Small intestine (tissue), 7 donors: ENCODE results near the gene ANKFN1. TPM values are rescaled to one million over a fixed set of nuclear protein-coding genes. Genes with fewer than 3 reads are reported as not detected.

Source experiments
- DNase-seq, 2 donors: peaks; one replicate each; pipeline versions ENCODE4 v3.0.0 to v3.0.0-alpha.2; 2013
- FAIRE-seq: peaks from 2 replicates; lab custom pipeline; 2012; peaks lifted over from hg19 to GRCh38; lab: Jason Lieb, UNC
- H3K27ac ChIP-seq, 3 donors: one replicate each; pipeline ENCODE4 v1.5.1; 2013; ENCODE audit warnings: low read length in 2 of 3, mild to moderate bottlenecking in 2 of 3, control low read depth in 1 of 3, inconsistent platforms in 1 of 3, low read depth in 1 of 3, moderate library complexity in 1 of 3
- H3K27me3 ChIP-seq, 3 donors: one replicate each; pipeline ENCODE4 v1.6.1; 2013; ENCODE audit warnings: low read length in 3 of 3, inconsistent platforms in 1 of 3; ENCODE audit not compliant: control insufficient read depth in 3 of 3, insufficient read depth in 3 of 3
- H3K36me3 ChIP-seq, 3 donors: one replicate each; pipeline ENCODE4 v1.6.1; 2013; ENCODE audit warnings: low read length in 3 of 3, inconsistent platforms in 1 of 3, low read depth in 1 of 3, mild to moderate bottlenecking in 1 of 3, moderate library complexity in 1 of 3; ENCODE audit not compliant: control insufficient read depth in 3 of 3, insufficient read depth in 2 of 3
- H3K4me1 ChIP-seq, 3 donors: one replicate each; pipeline ENCODE4 v1.6.1; 2013; ENCODE audit warnings: low read length in 2 of 3, inconsistent platforms in 1 of 3, low read depth in 1 of 3, mild to moderate bottlenecking in 1 of 3, moderate library complexity in 1 of 3; ENCODE audit not compliant: control insufficient read depth in 3 of 3, insufficient read depth in 2 of 3
- H3K4me3 ChIP-seq, 3 donors: one replicate each; pipeline ENCODE4 v1.5.1; 2013; ENCODE audit warnings: low read length in 3 of 3, control low read depth in 1 of 3, inconsistent platforms in 1 of 3, low read depth in 1 of 3, mild to moderate bottlenecking in 1 of 3, moderate library complexity in 1 of 3
- H3K9me3 ChIP-seq, 2 donors: one replicate each; pipeline ENCODE4 v1.6.1; 2013; ENCODE audit warnings: low read depth in 1 of 2, low read length in 1 of 2; ENCODE audit not compliant: control insufficient read depth in 2 of 2, insufficient read depth in 1 of 2
- WGBS, 3 donors: extraction: QIAGEN DNeasy Blood & Tissue Kit; methylation state at CpG; one replicate each; pipeline ENCODE4 v1.1.7; 2013; 5-methylcytosine and 5-hydroxymethylcytosine counted together
- polyA plus RNA-seq, 4 donors: library from polyadenylated mRNA; stranded (reverse) in 3 of 4; unstranded in 1 of 4; fragments of 200-250 nt in 3 of 4; fragments of 120-200 nt in 1 of 4; gene quantifications; one replicate each; pipeline versions ENCODE4 v1.2.1 to v1.2.3, GENCODE V29; 2013
- donor health status: healthy with polysubstance abuse.
- donor health status: control.
- donor health status: control.
- donor health status: Bipolar disorder and iron deficiency.
- donor health status: healthy.

Gene ANKFN1
- polyA plus RNA-seq, 4 donors: 0.07 to 0.38 TPM; not detected in 2

- Histone ChIP-seq H3K27ac (no peak overlapping the region), H3K36me3 (no peaks in the 10 kb centered on the region), H3K9me3 (no peaks in the 10 kb centered on the region), H3K27me3 (no peaks in the 10 kb centered on the region), H3K4me3 (no peak overlapping the region), H3K4me1 (no peaks in the 10 kb centered on the region)
- DNase-seq: no peak
- FAIRE-seq: no peak
- 85 to 91% (median 88%) methylated on average over 4 of the region's 4 CpGs for WGBS, 3 donors
Observed at GRCh38 chr17:56157845-56158244, 4.6 kb downstream of the ANKFN1 start.

DNA sequence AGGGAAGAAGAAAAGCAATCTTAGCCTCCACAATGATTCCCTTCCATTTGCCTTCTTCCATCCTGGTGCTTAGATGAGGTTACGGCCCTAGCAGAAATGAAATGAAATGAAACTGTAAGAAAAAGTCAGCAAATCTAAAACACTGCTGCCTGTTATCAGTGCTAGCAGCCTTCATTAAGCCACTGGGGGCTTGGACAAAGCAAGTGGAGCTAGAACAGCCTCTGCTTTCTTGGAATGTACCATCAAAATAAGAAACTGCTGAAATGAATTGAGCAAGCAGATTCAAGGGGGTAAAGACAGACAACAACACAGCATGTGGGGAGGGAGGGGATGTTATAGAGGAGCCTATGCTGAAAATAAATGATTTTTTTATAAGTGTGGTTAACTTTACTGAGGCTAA, 5.1 kb downstream of the ANKFN1 start:
- no peaks in the 10 kb centered on the region for H3K9me3 ChIP-seq
- no peak for FAIRE-seq
- 83 to 100% (median 90%) methylated on average over 1 of the region's 1 CpG for WGBS, 3 donors

DNA sequence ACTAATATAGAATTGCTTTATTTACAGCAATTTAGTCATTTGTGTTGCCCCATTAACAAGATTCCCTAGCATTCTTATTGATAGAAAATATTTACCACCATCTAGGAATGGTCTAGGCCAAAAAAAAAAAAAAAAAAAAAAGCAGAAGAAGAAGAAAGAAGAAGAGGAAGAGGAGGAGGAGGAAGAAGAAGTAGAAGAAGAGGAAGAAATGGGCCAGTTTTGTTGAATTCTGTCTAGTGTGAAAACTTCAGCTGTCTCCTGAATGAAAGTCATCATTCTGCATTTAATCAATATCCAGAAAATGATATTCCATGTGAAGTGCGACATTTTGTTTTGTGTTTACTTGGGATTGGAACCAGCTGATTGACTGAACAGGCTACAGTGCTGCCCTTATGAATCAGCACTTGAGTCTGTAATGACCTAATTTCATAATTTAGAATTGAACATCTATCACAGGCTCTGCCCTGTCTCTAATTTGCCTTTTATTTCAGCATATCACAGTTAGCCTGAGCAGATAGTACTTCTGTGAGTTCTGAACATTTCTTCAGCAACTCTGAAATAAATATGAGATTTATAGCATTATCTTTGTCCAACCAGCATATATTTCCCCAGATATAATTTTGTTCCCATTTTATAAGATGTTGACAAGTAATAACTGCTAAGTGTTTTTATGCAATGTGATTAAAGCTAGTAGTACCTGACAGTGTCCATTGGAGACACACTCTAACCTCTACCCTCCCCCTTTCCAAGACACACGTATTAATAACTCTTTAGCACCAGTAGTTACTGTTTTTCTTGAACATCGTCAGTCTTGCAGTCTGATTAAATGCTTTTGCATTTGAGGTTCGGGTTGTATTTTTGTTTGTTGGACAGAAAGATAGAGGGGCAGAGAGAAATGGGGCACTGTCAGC, 5.9 kb downstream of the ANKFN1 start:
- FAIRE-seq: no peak
- Histone ChIP-seq H3K4me1 (no peaks in the 10 kb centered on the region), H3K36me3 (no peaks in the 10 kb centered on the region), H3K9me3 (no peaks in the 10 kb centered on the region), H3K27ac (no peak overlapping the region), H3K4me3 (no peak overlapping the region), H3K27me3 (no peaks in the 10 kb centered on the region)
- WGBS, 3 donors: 51 to 65% (median 56%) methylated on average over 4 of the region's 4 CpGs
- no peak for DNase-seq

More for the DNA sequence above, 5.1 kb downstream of the ANKFN1 start:
- no peak overlapping the region for H3K4me3 ChIP-seq
- H3K36me3 ChIP-seq: no peaks in the 10 kb centered on the region
- H3K27me3 ChIP-seq: no peaks in the 10 kb centered on the region
- no peak overlapping the region for H3K27ac ChIP-seq
- no peaks in the 10 kb centered on the region for H3K4me1 ChIP-seq
- no peak for DNase-seq

- DNase-seq (no peak), FAIRE-seq (no peak)
- Histone ChIP-seq H3K36me3 (no peaks in the 10 kb centered on the region), H3K4me3 (no peak overlapping the region), H3K4me1 (no peaks in the 10 kb centered on the region), H3K27me3 (no peaks in the 10 kb centered on the region), H3K27ac (no peak overlapping the region), H3K9me3 (no peaks in the 10 kb centered on the region)
- WGBS, 3 donors: 29 to 50% (median 48%) methylated on average over 1 of the region's 1 CpG
Observed at GRCh38 chr17:56159826-56160380, 6.6 kb downstream of the ANKFN1 start.

GRCh38 chr17:56160422-56160821, 7.1 kb downstream of the ANKFN1 start:
- Histone ChIP-seq H3K4me1 (no peaks in the 10 kb centered on the region), H3K9me3 (no peaks in the 10 kb centered on the region), H3K36me3 (no peaks in the 10 kb centered on the region), H3K27ac (no peak overlapping the region), H3K4me3 (no peak overlapping the region), H3K27me3 (no peaks in the 10 kb centered on the region)
- 58 to 67% (median 62%) methylated on average over 3 of the region's 3 CpGs for WGBS, 3 donors
- no peak for FAIRE-seq
- no peak for DNase-seq

GRCh38 chr17:56165072-56165641, 11.9 kb downstream of the ANKFN1 start:
- H3K36me3 ChIP-seq: no peaks in the 10 kb centered on the region
- no peak overlapping the region for H3K4me3 ChIP-seq
- no peak for DNase-seq
- H3K4me1 ChIP-seq: no peaks in the 10 kb centered on the region
- no peak for FAIRE-seq
- H3K27ac ChIP-seq: no peak overlapping the region
- 80 to 87% (median 85%) methylated on average over 8 of the region's 8 CpGs for WGBS, 3 donors
- H3K9me3 ChIP-seq: no peaks in the 10 kb centered on the region
- no peaks in the 10 kb centered on the region for H3K27me3 ChIP-seq

- no peaks in the 10 kb centered on the region for H3K9me3 ChIP-seq
- H3K36me3 ChIP-seq: no peaks in the 10 kb centered on the region
- H3K27ac ChIP-seq: no peak overlapping the region
- 63 to 72% (median 72%) methylated on average over 2 of the region's 2 CpGs for WGBS, 3 donors
- DNase-seq (no peak), FAIRE-seq (no peak)
- no peaks in the 10 kb centered on the region for H3K27me3 ChIP-seq
- no peak overlapping the region for H3K4me3 ChIP-seq
- H3K4me1 ChIP-seq: no peaks in the 10 kb centered on the region
Observed at GRCh38 chr17:56167491-56167890, 14.2 kb downstream of the ANKFN1 start.

DNA sequence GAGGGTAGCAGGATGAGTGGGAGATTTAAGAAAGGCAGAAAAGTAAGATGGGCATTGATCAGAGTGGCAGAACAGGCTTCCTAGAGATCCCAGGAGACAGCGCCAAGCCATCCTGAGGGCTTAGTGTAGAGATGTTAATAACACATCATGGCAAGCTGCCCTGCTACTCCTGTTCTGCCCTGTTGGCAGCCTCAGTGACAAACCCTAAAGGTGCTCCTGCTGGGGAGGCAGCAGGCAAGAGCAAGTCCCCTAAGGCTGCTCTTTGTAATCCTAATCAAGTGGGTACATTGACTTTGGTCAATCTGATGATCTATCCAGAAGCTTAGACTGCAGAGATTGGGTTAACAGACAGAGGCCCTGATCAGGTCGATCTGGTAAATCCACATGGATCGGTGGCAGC, 16.3 kb downstream of the ANKFN1 start:
- Histone ChIP-seq H3K9me3 (no peaks in the 10 kb centered on the region), H3K4me1 (no peaks in the 10 kb centered on the region), H3K27ac (no peak overlapping the region), H3K27me3 (no peaks in the 10 kb centered on the region), H3K36me3 (no peaks in the 10 kb centered on the region), H3K4me3 (no peak overlapping the region)
- DNase-seq (no peak), FAIRE-seq (no peak)
- 90 to 92% (median 91%) methylated on average over 3 of the region's 3 CpGs for WGBS, 3 donors
